ENCODE data around the gene AUTS2. TPM values are rescaled to one million over a fixed set of nuclear protein-coding genes. Genes with fewer than 3 reads are reported as not detected.

AUTS2 gene
- total RNA-seq, 1 donor from 2014 or later = 53.0 TPM

DNA sequence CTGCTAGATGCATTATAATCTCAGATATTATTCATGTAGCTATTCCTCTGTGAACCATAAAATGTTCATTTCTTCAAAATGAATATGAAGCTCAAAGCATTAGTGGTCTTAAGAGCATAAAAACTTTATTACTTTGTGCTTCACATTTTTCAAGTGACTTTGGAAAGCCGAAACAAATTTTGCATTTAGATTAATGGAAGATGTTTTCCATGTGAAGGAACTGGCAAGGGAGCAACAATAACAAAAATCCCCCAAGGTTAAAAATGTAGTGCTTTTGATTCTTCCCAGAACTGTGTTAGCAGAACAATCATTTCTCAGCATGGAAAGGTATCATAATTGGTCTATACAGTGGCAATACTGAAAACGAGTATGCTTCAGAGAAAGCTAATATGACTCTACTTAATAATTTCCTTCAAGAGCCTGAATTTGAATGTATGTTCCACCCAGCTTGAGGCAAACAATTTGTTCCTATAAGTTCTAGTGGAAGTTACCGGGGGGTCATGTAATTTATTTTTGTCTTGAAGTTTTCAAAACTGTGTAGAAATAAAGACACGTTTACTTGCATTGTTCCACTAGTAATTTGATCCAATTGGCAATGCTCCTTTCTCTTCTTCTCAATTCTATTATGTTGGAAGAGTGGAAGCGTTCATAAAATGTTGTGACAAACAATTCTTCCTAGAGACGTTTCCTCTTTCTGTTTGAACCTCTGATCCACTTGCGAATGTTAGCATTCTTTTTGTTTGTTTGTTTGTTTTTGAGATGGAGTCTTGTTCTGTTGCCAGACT lies 665.4 kb downstream of the AUTS2 start:
- DNase-seq (ENCODE audit: extremely low spot score in 2 of 2) = no peak
- TF ChIP-seq POLR2A (IDR thresholded peaks at IDR 0.05) = no peak
- TF ChIP-seq, protein P1, sequence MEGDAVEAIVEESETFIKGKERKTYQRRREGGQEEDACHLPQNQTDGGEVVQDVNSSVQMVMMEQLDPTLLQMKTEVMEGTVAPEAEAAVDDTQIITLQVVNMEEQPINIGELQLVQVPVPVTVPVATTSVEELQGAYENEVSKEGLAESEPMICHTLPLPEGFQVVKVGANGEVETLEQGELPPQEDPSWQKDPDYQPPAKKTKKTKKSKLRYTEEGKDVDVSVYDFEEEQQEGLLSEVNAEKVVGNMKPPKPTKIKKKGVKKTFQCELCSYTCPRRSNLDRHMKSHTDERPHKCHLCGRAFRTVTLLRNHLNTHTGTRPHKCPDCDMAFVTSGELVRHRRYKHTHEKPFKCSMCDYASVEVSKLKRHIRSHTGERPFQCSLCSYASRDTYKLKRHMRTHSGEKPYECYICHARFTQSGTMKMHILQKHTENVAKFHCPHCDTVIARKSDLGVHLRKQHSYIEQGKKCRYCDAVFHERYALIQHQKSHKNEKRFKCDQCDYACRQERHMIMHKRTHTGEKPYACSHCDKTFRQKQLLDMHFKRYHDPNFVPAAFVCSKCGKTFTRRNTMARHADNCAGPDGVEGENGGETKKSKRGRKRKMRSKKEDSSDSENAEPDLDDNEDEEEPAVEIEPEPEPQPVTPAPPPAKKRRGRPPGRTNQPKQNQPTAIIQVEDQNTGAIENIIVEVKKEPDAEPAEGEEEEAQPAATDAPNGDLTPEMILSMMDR (IDR thresholded peaks at IDR 0.05) = no peak
- no peak for TF ChIP-seq POLR2AphosphoS5 (IDR thresholded peaks at IDR 0.05; ENCODE audit: insufficient read depth in 1 of 2, low read depth in 1 of 2)
- Histone ChIP-seq H3K27me3 (no peaks in the 10 kb centered on the region), H3K36me3 (no peaks in the 10 kb centered on the region), H3K4me1 (peaks cover 4% of the 10 kb centered on the region), H3K9me3 (no peaks in the 10 kb centered on the region), H3K4me3 (no peak overlapping the region), H3K27ac (no peak overlapping the region)
- intact Hi-C loops (cut with DNase I) = no loop called here

DNA sequence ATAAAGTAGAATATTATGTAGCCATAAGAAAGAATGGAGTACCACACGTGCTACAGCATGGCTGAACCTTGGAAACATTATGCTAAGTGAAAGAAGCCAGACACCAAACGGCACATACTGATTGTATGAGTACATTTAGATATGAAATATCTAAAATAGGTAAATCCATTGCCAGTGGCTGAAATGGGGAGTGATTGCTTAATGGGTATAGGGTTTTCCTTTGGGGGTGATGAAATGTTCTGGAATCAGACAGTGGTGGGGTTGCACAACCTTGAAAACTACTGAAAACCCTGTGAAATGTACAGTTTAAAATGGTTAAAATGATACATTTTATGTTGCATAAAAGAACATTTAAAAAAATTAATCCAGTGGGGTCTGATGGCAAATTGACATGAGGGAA lies 667.9 kb downstream of the AUTS2 start:
- intact Hi-C loops (cut with DNase I) = no loop called here
- TF ChIP-seq POLR2AphosphoS5 (IDR thresholded peaks at IDR 0.05; ENCODE audit: insufficient read depth in 1 of 2, low read depth in 1 of 2) (no peak), POLR2A (IDR thresholded peaks at IDR 0.05) (no peak)
- TF ChIP-seq, protein P1 (IDR thresholded peaks at IDR 0.05) = no peak

DNA sequence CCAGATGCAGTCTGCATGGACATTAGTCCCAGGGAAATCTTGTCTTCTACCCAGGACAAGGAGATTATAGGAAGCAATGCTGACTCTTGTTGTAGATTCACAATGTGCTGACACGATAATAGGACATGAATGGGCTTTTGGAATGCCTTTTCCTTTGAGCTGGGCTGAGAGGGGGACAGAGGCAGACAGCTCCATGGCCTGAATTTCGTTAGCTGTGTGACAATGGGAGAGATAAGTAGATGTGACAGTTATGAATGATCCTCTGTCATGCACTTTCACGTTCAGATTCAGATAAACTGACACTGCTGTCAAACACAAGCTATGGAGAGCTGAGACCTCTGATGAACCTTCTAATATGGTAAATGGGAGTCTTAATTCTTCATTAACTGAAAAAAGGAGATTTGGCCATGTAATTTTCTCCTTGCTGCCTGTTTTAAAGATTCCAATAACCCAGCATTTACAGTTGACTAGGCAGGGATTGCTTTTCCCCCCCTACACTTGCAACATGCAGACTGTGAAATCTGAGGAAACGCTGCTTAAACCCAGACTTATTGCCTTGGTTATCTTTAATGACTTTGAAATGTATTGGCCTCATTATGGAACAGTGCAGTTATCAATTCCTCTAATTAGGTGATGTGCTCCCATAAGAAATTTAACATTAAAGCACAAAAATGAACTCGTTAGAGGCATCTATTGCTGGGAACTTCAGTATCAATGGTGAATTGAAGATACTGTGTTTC lies 669.3 kb downstream of the AUTS2 start:
- H3K27me3 ChIP-seq = no peaks in the 10 kb centered on the region
- no peak overlapping the region for H3K4me3 ChIP-seq
- H3K4me1 ChIP-seq = peaks cover 7% of the 10 kb centered on the region
- no peak for DNase-seq (ENCODE audit: extremely low spot score in 2 of 2)
- no peak overlapping the region for H3K27ac ChIP-seq
- intact Hi-C loops (cut with DNase I) = no loop called here
- H3K36me3 ChIP-seq = no peaks in the 10 kb centered on the region
- no peaks in the 10 kb centered on the region for H3K9me3 ChIP-seq
- TF ChIP-seq POLR2AphosphoS5 (IDR thresholded peaks at IDR 0.05; ENCODE audit: insufficient read depth in 1 of 2, low read depth in 1 of 2) (no peak), POLR2A (IDR thresholded peaks at IDR 0.05) (no peak)
- TF ChIP-seq, protein P1 (IDR thresholded peaks at IDR 0.05) = no peak

More for the DNA sequence above, 667.9 kb downstream of the AUTS2 start:
- H3K9me3 ChIP-seq = no peaks in the 10 kb centered on the region
- no peak for DNase-seq (ENCODE audit: extremely low spot score in 2 of 2)
- H3K27ac ChIP-seq = no peak overlapping the region
- H3K27me3 ChIP-seq = no peaks in the 10 kb centered on the region
- H3K4me1 ChIP-seq = no peaks in the 10 kb centered on the region
- H3K4me3 ChIP-seq = no peak overlapping the region
- no peaks in the 10 kb centered on the region for H3K36me3 ChIP-seq

DNA sequence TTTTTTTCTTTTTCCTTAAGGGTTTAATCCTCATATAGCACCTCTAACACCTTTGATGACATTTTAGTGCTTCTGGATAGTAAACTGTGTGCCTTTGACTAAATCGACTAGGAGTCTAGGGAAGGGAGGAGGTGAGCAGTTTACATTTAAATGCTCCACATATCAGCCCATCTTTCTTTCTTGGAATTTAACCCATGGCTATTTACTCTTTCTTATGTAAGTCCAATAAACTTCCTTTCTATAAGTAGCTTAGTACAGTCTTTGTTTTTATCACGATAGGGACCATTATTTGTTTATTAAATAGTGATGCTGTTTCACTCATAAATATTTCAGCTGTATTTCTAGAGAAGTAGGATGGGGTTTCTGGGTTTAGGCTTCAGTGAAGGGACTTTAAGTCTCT lies 669.9 kb downstream of the AUTS2 start:
- no peak for DNase-seq (ENCODE audit: extremely low spot score in 2 of 2)
- no peak overlapping the region for H3K4me3 ChIP-seq
- intact Hi-C loops (cut with DNase I) = no loop called here
- no peaks in the 10 kb centered on the region for H3K27me3 ChIP-seq
- no peaks in the 10 kb centered on the region for H3K36me3 ChIP-seq
- no peaks in the 10 kb centered on the region for H3K9me3 ChIP-seq
- no peak overlapping the region for H3K27ac ChIP-seq
- TF ChIP-seq POLR2AphosphoS5 (IDR thresholded peaks at IDR 0.05; ENCODE audit: insufficient read depth in 1 of 2, low read depth in 1 of 2) (no peak), POLR2A (IDR thresholded peaks at IDR 0.05) (no peak)
- TF ChIP-seq, protein P1 (IDR thresholded peaks at IDR 0.05) = no peak
- peaks cover 7% of the 10 kb centered on the region for H3K4me1 ChIP-seq

DNA sequence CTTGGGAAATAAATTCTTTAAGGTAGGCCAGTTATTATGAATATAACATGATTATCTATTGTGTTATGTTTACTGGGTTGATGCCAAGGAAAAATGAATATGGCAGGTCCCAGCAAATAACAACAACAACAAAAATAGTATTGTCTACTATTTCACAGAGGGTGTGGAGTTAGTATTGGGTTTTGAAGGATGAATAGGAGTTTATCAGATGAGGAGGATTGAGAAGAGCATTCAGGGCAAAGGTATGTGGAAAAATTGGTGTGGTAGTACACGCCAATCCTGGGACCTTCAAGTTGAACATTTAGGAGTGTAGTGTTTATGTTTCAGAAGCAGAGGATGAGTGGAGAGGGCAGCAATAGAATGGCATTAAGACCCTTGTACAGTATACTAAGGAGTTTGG lies 671.9 kb downstream of the AUTS2 start:
- H3K27me3 ChIP-seq = no peaks in the 10 kb centered on the region
- intact Hi-C loops (cut with DNase I) = no loop called here
- peaks cover 7% of the 10 kb centered on the region for H3K4me1 ChIP-seq
- TF ChIP-seq POLR2A (IDR thresholded peaks at IDR 0.05) (no peak), POLR2AphosphoS5 (IDR thresholded peaks at IDR 0.05; ENCODE audit: insufficient read depth in 1 of 2, low read depth in 1 of 2) (no peak)
- TF ChIP-seq, protein P1 (IDR thresholded peaks at IDR 0.05) = no peak
- no peak overlapping the region for H3K4me3 ChIP-seq
- H3K27ac ChIP-seq = no peak overlapping the region
- no peaks in the 10 kb centered on the region for H3K9me3 ChIP-seq
- DNase-seq (ENCODE audit: extremely low spot score in 2 of 2) = no peak
- no peaks in the 10 kb centered on the region for H3K36me3 ChIP-seq

All from vagina (tissue), 2 donors.